Measurements from ENCODE around the gene DCTN4.

DNA sequence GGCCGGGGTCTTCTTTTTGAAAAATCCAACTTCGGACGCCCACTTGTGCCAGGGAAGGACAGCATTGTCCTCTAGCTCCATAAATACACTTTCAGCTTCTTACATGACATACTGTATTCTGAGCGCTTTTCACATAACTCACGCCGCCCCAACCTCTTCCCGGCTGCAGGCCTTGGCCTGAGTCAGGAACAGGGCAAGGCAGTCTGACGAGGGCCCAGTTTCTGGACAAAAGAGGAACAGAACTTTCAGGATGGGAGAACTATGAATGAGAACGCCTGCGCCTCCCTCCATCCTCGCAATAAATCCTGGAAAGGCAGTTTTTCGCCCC is 650 bp downstream of the DCTN4 start:
- TF ChIP-seq POLR2A (IDR thresholded peaks at IDR 0.05; ENCODE audit: low read length), result no peak; the same call in 1 of the 2 replicates
- TF ChIP-seq, protein P1, sequence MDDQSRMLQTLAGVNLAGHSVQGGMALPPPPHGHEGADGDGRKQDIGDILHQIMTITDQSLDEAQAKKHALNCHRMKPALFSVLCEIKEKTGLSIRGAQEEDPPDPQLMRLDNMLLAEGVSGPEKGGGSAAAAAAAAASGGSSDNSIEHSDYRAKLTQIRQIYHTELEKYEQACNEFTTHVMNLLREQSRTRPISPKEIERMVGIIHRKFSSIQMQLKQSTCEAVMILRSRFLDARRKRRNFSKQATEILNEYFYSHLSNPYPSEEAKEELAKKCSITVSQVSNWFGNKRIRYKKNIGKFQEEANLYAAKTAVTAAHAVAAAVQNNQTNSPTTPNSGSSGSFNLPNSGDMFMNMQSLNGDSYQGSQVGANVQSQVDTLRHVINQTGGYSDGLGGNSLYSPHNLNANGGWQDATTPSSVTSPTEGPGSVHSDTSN (IDR thresholded peaks at IDR 0.05), result no peak
- no peak for TF ChIP-seq EP300 (IDR thresholded peaks at IDR 0.05)
- TF ChIP-seq, protein P2, sequence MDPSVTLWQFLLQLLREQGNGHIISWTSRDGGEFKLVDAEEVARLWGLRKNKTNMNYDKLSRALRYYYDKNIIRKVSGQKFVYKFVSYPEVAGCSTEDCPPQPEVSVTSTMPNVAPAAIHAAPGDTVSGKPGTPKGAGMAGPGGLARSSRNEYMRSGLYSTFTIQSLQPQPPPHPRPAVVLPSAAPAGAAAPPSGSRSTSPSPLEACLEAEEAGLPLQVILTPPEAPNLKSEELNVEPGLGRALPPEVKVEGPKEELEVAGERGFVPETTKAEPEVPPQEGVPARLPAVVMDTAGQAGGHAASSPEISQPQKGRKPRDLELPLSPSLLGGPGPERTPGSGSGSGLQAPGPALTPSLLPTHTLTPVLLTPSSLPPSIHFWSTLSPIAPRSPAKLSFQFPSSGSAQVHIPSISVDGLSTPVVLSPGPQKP (IDR thresholded peaks at IDR 0.05; ENCODE audit: low read depth, low read length), result no peak
- TF ChIP-seq RFX5 (IDR thresholded peaks at IDR 0.05), result no peak
